ENCODE measurements around the gene ZNF558. TPM values are rescaled to one million over a fixed set of nuclear protein-coding genes. Genes with fewer than 3 reads are reported as not detected.

The ZNF558 gene
- total RNA-seq, 4 donors from 2014 or later: 8.2 to 117 (median 50.0) TPM

DNA sequence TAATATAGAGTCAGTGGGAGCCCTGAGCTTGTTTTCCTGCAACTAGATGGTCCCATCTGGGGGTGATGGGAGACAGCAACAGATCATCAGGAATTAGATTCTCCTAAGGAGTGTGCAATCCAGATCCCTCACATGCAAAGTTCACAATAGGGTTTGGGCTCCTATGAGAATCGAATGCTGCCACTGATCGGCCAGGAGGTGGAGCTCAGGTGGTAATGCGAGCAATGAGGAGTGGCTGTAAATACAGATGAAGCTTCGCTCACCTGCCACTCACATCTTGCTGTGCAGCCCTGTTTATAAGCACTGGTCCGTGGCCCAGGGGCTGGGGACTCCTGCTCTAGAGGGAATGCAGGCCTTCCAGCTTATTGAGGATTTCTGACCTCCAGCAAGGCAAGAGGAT, 5.7 kb downstream of the ZNF558 start:
- peaks cover 0 to 4% of the 10 kb centered on the region in 2 donors for H3K4me1 ChIP-seq
- H3K4me3 ChIP-seq: no peak overlapping the region
- intact Hi-C loops (cut with DNase I; ENCODE audit: low total_unique reads): no loop called here
- no peaks in the 10 kb centered on the region for H3K27me3 ChIP-seq
- no peak for DNase-seq
- no peaks in the 10 kb centered on the region for H3K36me3 ChIP-seq
- TF ChIP-seq, protein P1, sequence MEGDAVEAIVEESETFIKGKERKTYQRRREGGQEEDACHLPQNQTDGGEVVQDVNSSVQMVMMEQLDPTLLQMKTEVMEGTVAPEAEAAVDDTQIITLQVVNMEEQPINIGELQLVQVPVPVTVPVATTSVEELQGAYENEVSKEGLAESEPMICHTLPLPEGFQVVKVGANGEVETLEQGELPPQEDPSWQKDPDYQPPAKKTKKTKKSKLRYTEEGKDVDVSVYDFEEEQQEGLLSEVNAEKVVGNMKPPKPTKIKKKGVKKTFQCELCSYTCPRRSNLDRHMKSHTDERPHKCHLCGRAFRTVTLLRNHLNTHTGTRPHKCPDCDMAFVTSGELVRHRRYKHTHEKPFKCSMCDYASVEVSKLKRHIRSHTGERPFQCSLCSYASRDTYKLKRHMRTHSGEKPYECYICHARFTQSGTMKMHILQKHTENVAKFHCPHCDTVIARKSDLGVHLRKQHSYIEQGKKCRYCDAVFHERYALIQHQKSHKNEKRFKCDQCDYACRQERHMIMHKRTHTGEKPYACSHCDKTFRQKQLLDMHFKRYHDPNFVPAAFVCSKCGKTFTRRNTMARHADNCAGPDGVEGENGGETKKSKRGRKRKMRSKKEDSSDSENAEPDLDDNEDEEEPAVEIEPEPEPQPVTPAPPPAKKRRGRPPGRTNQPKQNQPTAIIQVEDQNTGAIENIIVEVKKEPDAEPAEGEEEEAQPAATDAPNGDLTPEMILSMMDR (IDR thresholded peaks at IDR 0.05): no peak
- TF ChIP-seq POLR2A (IDR thresholded peaks at IDR 0.05): no peak
- no peak overlapping the region for H3K27ac ChIP-seq
- H3K9me3 ChIP-seq: no peaks in the 10 kb centered on the region

DNA sequence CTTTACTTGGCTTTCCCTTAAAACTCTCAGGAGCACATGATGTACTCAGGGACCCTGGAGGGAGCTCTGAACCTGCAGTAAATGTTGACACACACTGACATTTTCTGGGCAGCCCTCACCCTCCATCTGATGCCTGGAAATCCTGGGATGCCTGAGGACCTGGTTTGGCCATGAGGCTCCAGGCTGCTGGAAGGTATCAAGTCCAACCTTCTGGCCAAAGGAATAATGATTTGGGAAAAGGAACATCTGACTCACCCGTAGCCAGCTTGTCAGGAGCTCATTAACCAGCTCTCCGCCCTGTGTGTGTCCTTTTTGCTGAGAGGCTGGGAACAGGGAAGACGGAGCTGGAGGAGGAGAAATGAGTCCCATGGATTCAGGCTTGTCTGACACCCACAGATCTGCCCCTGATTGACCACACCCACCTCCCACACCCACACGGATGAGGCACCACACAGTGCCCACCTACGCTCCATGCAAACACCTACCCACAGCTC, 10.3 kb downstream of the ZNF558 start:
- no peak overlapping the region for H3K4me3 ChIP-seq
- H3K9me3 ChIP-seq: peaks cover 0 to 18% of the 10 kb centered on the region in 2 donors
- H3K27me3 ChIP-seq: no peaks in the 10 kb centered on the region
- H3K4me1 ChIP-seq: no peaks in the 10 kb centered on the region
- H3K27ac ChIP-seq: peak overlapping the region; percentile 72 to 84
- intact Hi-C loops (cut with DNase I; ENCODE audit: low total_unique reads): no loop called here
- TF ChIP-seq, protein P1 (IDR thresholded peaks at IDR 0.05): no peak
- TF ChIP-seq POLR2A (IDR thresholded peaks at IDR 0.05): no peak
- DNase-seq: peak; percentile 53 to 76
- H3K36me3 ChIP-seq: no peaks in the 10 kb centered on the region

DNA sequence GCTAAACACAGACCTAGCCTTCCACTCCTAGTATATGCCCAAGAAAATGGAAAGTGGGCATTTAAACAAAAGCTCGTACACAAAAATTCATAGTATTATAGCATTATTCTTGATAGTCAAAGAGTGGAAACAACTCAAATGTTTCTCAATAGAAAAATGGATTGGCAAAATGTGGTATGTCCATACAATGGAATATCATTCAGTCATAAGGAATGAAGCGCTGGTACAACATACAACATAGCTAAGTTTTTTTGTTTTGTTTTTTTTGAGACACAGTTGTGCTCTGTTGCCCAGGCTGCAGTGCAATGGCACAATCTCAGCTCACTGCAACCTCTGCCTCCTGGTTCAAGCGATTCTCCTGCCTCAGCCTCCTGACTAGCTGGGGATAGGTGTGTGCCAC, 11.9 kb downstream of the ZNF558 start:
- TF ChIP-seq, protein P1 (IDR thresholded peaks at IDR 0.05): no peak
- no peak for TF ChIP-seq POLR2A (IDR thresholded peaks at IDR 0.05)
- no peaks in the 10 kb centered on the region for H3K36me3 ChIP-seq
- no peaks in the 10 kb centered on the region for H3K4me1 ChIP-seq
- intact Hi-C loops (cut with DNase I; ENCODE audit: low total_unique reads): no loop called here
- no peak overlapping the region for H3K27ac ChIP-seq
- H3K9me3 ChIP-seq: peaks cover 0 to 34% of the 10 kb centered on the region in 2 donors
- no peak for DNase-seq
- no peaks in the 10 kb centered on the region for H3K27me3 ChIP-seq
- H3K4me3 ChIP-seq: no peak overlapping the region

DNA sequence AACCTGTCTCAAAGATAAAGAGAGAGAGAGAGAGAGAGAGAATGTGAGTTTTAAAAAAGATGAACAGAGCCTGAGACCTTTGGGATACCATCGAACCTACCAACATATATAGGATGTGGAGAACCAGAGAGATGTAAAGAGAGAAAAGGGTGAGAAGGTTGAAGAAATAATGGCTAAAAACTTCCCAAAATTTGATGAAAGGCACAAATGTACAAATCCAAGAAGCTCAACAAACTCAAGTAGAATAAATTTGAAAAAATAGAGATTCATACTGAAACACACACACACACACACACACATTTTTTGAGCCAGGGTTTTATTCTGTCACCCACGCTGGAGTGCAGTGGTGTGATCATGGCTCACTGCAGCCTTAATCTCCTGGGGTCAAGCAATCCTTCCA, 16.3 kb downstream of the ZNF558 start:
- H3K4me3 ChIP-seq: no peak overlapping the region
- H3K9me3 ChIP-seq: peaks cover 0 to 78% of the 10 kb centered on the region in 2 donors
- H3K36me3 ChIP-seq: no peaks in the 10 kb centered on the region
- TF ChIP-seq, protein P1 (IDR thresholded peaks at IDR 0.05): no peak
- no peak for TF ChIP-seq POLR2A (IDR thresholded peaks at IDR 0.05)
- intact Hi-C loops (cut with DNase I; ENCODE audit: low total_unique reads): no loop called here
- H3K27me3 ChIP-seq: no peaks in the 10 kb centered on the region
- no peak for DNase-seq
- H3K27ac ChIP-seq: no peak overlapping the region
- no peaks in the 10 kb centered on the region for H3K4me1 ChIP-seq

DNA sequence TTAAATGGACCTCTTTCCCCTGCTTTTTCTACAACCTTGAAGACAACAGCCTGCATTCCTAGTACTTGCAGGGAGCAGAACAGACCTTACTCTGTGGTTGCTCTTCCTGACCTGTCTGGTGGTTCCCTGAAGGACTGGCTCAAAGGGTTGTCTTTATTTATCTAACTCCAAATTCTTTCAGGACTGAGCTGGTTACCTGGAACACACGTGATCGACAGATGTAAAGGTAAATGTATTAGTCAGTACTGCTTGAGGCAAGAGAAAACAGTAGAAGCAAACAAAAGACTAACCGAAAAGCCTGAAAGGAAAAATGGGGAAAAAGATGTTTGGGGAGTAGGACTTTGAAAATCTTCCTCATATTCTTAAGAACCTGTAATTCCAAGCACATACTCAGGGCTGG, 17.9 kb downstream of the ZNF558 start:
- Histone ChIP-seq H3K27ac (no peak overlapping the region), H3K27me3 (no peaks in the 10 kb centered on the region), H3K4me3 (no peak overlapping the region), H3K9me3 (peaks cover 0 to 89% of the 10 kb centered on the region in 2 donors), H3K36me3 (no peaks in the 10 kb centered on the region), H3K4me1 (no peaks in the 10 kb centered on the region)
- intact Hi-C loops (cut with DNase I; ENCODE audit: low total_unique reads): no loop called here
- DNase-seq: no peak
- TF ChIP-seq POLR2A (IDR thresholded peaks at IDR 0.05): no peak
- TF ChIP-seq, protein P1 (IDR thresholded peaks at IDR 0.05): no peak

Measured in uterus (tissue), 4 donors.